ENCODE measurements around the gene FAF1.

DNA sequence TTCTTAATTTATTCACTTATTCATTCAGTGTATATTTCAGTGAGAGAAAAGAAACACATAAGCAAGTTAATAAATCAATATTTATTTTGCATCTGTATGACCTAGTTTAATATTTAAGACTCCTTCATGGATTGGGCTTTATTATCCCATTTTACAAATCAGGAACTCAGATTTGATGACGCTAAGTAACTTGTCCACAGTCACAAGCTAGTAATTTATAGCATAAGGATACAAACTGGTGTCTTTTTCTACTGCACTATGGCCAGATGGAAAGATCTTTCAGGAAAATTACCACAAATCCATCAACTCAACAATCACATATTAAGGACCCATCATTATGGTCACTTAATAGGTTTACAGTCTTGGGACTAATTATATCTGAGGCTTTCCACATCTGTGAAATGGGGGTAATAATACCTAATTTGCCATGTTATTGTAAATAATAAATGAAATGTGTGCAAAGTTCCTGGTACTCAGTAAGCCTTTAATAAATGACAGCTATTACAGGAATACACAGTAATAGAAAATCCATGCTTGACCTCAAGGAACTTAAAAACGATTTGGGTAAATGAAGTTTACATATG, 23.2 kb upstream of the FAF1 start:
- TF ChIP-seq POLR2A (IDR thresholded peaks at IDR 0.05; ENCODE audit: low read length) (no peak), GATA1 (IDR thresholded peaks at IDR 0.05; ENCODE audit: low read depth, low read length) (no peak)
